Neuronal stem cell (in vitro differentiated cells): ENCODE measurements around the gene MAGEH1. TPM values are rescaled to one million over a fixed set of nuclear protein-coding genes. Genes with fewer than 3 reads are reported as not detected.
A peak's percentile ranks its signal among the peaks of the same experiment; 100 is the strongest.
"Not testable (repeated sequence)": the region's sequence is repeated elsewhere in the genome, so short reads cannot be mapped to it uniquely, and the experiment has no call there.

ENCODE experiments used
- DNase-seq: peaks from one replicate; pipeline ENCODE4 v3.0.0-alpha.2; 2013; ENCODE audit warnings: low spot score
- H2AFZ ChIP-seq: one replicate; pipeline ENCODE4 v1.6.1; 2013; ENCODE audit warnings: mild to moderate bottlenecking, low read length, inconsistent platforms
- H2AK5ac ChIP-seq: 2 replicates; pipeline ENCODE4 v1.6.1; 2013; ENCODE audit warnings: low read depth, mild to moderate bottlenecking, inconsistent platforms, low read length, moderate library complexity, mixed read lengths
- H2BK120ac ChIP-seq: 2 replicates; pipeline ENCODE4 v1.6.1; 2013; ENCODE audit warnings: low read depth, mild to moderate bottlenecking, inconsistent platforms, low read length, moderate library complexity, mixed read lengths
- H2BK12ac ChIP-seq: one replicate; pipeline ENCODE4 v1.6.1; 2013; ENCODE audit warnings: low read length, inconsistent platforms
- H2BK15ac ChIP-seq: 2 replicates; pipeline ENCODE4 v1.6.1; 2013; ENCODE audit warnings: mild to moderate bottlenecking, low read length, inconsistent platforms, mixed read lengths
- H2BK5ac ChIP-seq: one replicate; pipeline ENCODE4 v1.6.1; 2013; ENCODE audit warnings: inconsistent platforms, mild to moderate bottlenecking, low read length, moderate library complexity
- H3K14ac ChIP-seq: one replicate; pipeline ENCODE4 v1.6.1; 2013; ENCODE audit warnings: low read length, inconsistent platforms
- H3K18ac ChIP-seq: 2 replicates; pipeline ENCODE4 v1.6.1; 2013; ENCODE audit warnings: low read length, inconsistent platforms
- H3K23ac ChIP-seq: 2 replicates; pipeline ENCODE4 v1.6.1; 2013; ENCODE audit warnings: low read depth, mild to moderate bottlenecking, mixed read lengths, low read length, inconsistent platforms; ENCODE audit not compliant: poor library complexity
- H3K27ac ChIP-seq: replicated peaks from 3 replicates; pipeline ENCODE4 v1.5.1; 2013; ENCODE audit warnings: low read length, inconsistent platforms
- H3K27me3 ChIP-seq, 3 experiments: 2 replicates each; pipeline ENCODE4 v1.6.1; 2013; ENCODE audit warnings: low read length in 3 of 3, mild to moderate bottlenecking in 2 of 3, inconsistent platforms in 1 of 3, low read depth in 1 of 3, mixed read lengths in 1 of 3, moderate library complexity in 1 of 3; ENCODE audit not compliant: control insufficient read depth in 3 of 3, insufficient read depth in 3 of 3
- H3K36me3 ChIP-seq, 2 donors: replicated peaks in 1 of 2; 2 replicates each; pipeline ENCODE4 v1.6.1; 2013; ENCODE audit warnings: low read length in 2 of 2; ENCODE audit not compliant: control insufficient read depth in 2 of 2, insufficient read depth in 2 of 2
- H3K4ac ChIP-seq: 2 replicates; pipeline ENCODE4 v1.6.1; 2013; ENCODE audit warnings: inconsistent platforms, mild to moderate bottlenecking, low read length, moderate library complexity
- H3K4me1 ChIP-seq, 2 donors: 1 replicate in 1 of 2; 2 replicates in 1 of 2; pipeline ENCODE4 v1.6.1; 2013; ENCODE audit warnings: low read length in 2 of 2, low read depth in 1 of 2; ENCODE audit not compliant: control insufficient read depth in 2 of 2, insufficient read depth in 1 of 2
- H3K4me2 ChIP-seq: one replicate; pipeline ENCODE4 v1.6.1; 2013; ENCODE audit warnings: mild to moderate bottlenecking, low read length, inconsistent platforms; ENCODE audit not compliant: insufficient read depth, poor library complexity, severe bottlenecking
- H3K4me3 ChIP-seq, 2 donors: 2 replicates each; pipeline ENCODE4 v1.5.1; 2013; ENCODE audit warnings: low read length in 2 of 2, mild to moderate bottlenecking in 2 of 2, inconsistent platforms in 1 of 2, moderate library complexity in 1 of 2
- H3K79me1 ChIP-seq: one replicate; pipeline ENCODE4 v1.6.1; 2013; ENCODE audit warnings: low read depth, mild to moderate bottlenecking, inconsistent platforms, low read length, moderate library complexity
- H3K9ac ChIP-seq: one replicate; pipeline ENCODE4 v1.6.1; 2013; ENCODE audit warnings: mild to moderate bottlenecking, low read depth, low read length, inconsistent platforms; ENCODE audit not compliant: poor library complexity
- H3K9me3 ChIP-seq, 2 donors: replicated peaks in 1 of 2; 2 replicates each; pipeline versions ENCODE3 to v1.6.1; 2013; ENCODE audit warnings: low read length in 2 of 2, mild to moderate bottlenecking in 2 of 2, inconsistent platforms in 1 of 2, low read depth in 1 of 2, mixed read lengths in 1 of 2, moderate library complexity in 1 of 2; ENCODE audit not compliant: control insufficient read depth in 2 of 2, insufficient read depth in 1 of 2
- H4K8ac ChIP-seq: one replicate; pipeline ENCODE4 v1.6.1; 2013; ENCODE audit warnings: low read depth, mild to moderate bottlenecking, inconsistent platforms, low read length, moderate library complexity
- H4K91ac ChIP-seq: one replicate; pipeline ENCODE4 v1.6.1; 2013; ENCODE audit warnings: low read length, low read depth, mild to moderate bottlenecking, inconsistent platforms; ENCODE audit not compliant: poor library complexity
- WGBS, 2 donors: extraction: QIAGEN DNeasy Blood & Tissue Kit; methylation state at CpG; one replicate each; pipeline ENCODE4 v1.1.7; 2013; ENCODE audit warnings: missing lambda C conversion rate in 2 of 2, mixed read lengths in 1 of 2; ENCODE audit not compliant: insufficient read length in 2 of 2, insufficient replicate concordance in 1 of 2; ENCODE audit errors: extremely low coverage in 2 of 2; 5-methylcytosine and 5-hydroxymethylcytosine counted together
- polyA plus RNA-seq, 2 experiments: library from polyadenylated mRNA; stranded (reverse); fragments of 200-250 nt; gene quantifications; one replicate each; pipeline ENCODE4 v1.2.3, GENCODE V29; 2013

The MAGEH1 gene, protein sequence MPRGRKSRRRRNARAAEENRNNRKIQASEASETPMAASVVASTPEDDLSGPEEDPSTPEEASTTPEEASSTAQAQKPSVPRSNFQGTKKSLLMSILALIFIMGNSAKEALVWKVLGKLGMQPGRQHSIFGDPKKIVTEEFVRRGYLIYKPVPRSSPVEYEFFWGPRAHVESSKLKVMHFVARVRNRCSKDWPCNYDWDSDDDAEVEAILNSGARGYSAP
- polyA plus RNA-seq (2013, experiment 1 of 2): 35.4 TPM
- 35.3 TPM for polyA plus RNA-seq (2013, experiment 2 of 2)

- no peak within 1 kb of the TSS for H2BK120ac ChIP-seq
- no peak within 1 kb of the TSS for H2BK15ac ChIP-seq
- H2AK5ac ChIP-seq: no peak within 1 kb of the TSS
- peak within 1 kb of the TSS; percentile 65 for H4K8ac ChIP-seq
- no peak within 1 kb of the TSS for H3K4ac ChIP-seq
- H3K4me2 ChIP-seq: peak within 1 kb of the TSS; percentile 62
- H2BK5ac ChIP-seq: no peak within 1 kb of the TSS
- H3K23ac ChIP-seq: no peak within 1 kb of the TSS
- H3K9ac ChIP-seq: peak within 1 kb of the TSS; percentile 21
- H3K14ac ChIP-seq: no peak within 1 kb of the TSS
- no peaks in the 10 kb centered on the region for H3K4me1 ChIP-seq
- WGBS, 2 donors: no CpG with 5 or more reads among the region's 43 CpGs
- H3K79me1 ChIP-seq: no peaks in the 10 kb centered on the region
- peak within 1 kb of the TSS in 1 of 2 donors; percentile 90 for H3K4me3 ChIP-seq
- no peak within 1 kb of the TSS for H2AFZ ChIP-seq
- H3K36me3 ChIP-seq: no peaks in the 10 kb centered on the region
- H3K27me3 ChIP-seq: no peaks in the 10 kb centered on the region
- H3K18ac ChIP-seq: peak within 1 kb of the TSS; percentile 76
- H3K27ac ChIP-seq: peak within 1 kb of the TSS; percentile 56
- no peak within 1 kb of the TSS for H2BK12ac ChIP-seq
- peak; percentile 49 for DNase-seq
- no peaks in the 10 kb centered on the region for H3K9me3 ChIP-seq
- no peak within 1 kb of the TSS for H4K91ac ChIP-seq
Measured at GRCh38 chrX:55451990-55452832, at the start of gene MAGEH1. Gene MAGEH1 (plus strand): TSS chrX:55452127. CDS start chrX:55452375, 248 bp downstream.

DNA sequence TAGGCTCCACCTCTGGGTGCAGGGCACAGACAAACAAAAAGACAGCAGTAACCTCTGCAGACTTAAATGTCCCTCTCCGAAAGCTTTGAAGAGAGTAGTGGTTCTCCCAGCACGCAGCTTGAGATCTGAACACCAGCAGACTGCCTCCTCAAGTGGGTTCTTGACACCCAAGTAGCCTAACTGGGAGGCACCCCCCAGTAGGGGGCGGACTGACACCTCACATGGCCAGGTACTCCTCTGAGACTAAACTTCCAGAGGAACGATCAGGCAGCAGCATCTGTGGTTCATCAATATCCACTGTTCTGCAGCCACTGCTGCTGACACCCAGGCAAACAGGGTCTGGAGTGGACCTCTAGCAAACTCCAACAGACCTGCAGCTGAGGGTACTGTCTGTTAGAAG lies 24.8 kb upstream of the MAGEH1 start:
- H2BK12ac ChIP-seq, H3K27ac ChIP-seq, H3K4me2 ChIP-seq, H3K36me3 ChIP-seq, H3K4me1 ChIP-seq, H2AFZ ChIP-seq, H2BK120ac ChIP-seq, H2AK5ac ChIP-seq, DNase-seq, H4K8ac ChIP-seq, H3K9ac ChIP-seq, H3K4me3 ChIP-seq, H3K18ac ChIP-seq, H3K23ac ChIP-seq, H4K91ac ChIP-seq, H2BK5ac ChIP-seq, H3K27me3 ChIP-seq, H3K79me1 ChIP-seq, H3K14ac ChIP-seq, H3K4ac ChIP-seq, H2BK15ac ChIP-seq, H3K9me3 ChIP-seq: not testable (repeated sequence)
- no CpG with 5 or more reads among the region's 4 CpGs for WGBS, 2 donors

- H4K91ac ChIP-seq, H3K27me3 ChIP-seq, H2BK15ac ChIP-seq, H3K4me2 ChIP-seq, H3K9me3 ChIP-seq, H3K36me3 ChIP-seq, H2BK12ac ChIP-seq, H2AFZ ChIP-seq, H3K14ac ChIP-seq, H4K8ac ChIP-seq, H3K23ac ChIP-seq, H3K4me1 ChIP-seq, H3K79me1 ChIP-seq, DNase-seq, H2AK5ac ChIP-seq, H3K18ac ChIP-seq, H3K27ac ChIP-seq, H2BK120ac ChIP-seq, H3K9ac ChIP-seq, H2BK5ac ChIP-seq, H3K4ac ChIP-seq, H3K4me3 ChIP-seq: not testable (repeated sequence)
- WGBS, 2 donors: no CpG with 5 or more reads among the region's 5 CpGs
Measured at GRCh38 chrX:55443468-55443867, 8.5 kb upstream of the MAGEH1 start.

DNA sequence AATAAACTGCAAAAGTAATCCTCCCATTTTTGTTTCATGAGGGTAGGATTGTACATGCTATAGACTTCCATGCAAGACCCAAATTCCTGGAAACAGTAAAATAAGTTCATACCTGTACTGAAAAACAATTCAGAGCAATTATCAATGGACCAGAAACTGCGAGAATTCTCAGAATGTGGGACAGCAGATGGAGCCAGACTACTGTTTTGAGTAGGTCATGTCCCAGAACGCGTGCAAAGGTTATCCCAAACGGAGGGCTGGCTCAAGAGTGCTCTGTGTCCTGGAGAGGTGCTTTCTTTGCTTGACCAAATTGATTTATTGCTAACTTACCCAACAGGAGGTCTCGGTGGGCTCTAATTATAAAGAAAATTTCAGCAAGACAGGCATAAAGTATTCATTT lies 1.7 kb upstream of the MAGEH1 start:
- no peaks in the 10 kb centered on the region for H3K79me1 ChIP-seq
- no peaks in the 10 kb centered on the region for H3K36me3 ChIP-seq
- H2BK5ac ChIP-seq: no peak overlapping the region
- no peak overlapping the region for H2AK5ac ChIP-seq
- H3K27ac ChIP-seq: no peak overlapping the region
- no peak overlapping the region for H2AFZ ChIP-seq
- H3K4me3 ChIP-seq: no peak overlapping the region
- no peak overlapping the region for H3K4ac ChIP-seq
- H3K23ac ChIP-seq: no peak overlapping the region
- H3K27me3 ChIP-seq: no peaks in the 10 kb centered on the region
- H3K4me2 ChIP-seq: no peak overlapping the region
- H3K4me1 ChIP-seq: no peaks in the 10 kb centered on the region
- H3K14ac ChIP-seq: no peak overlapping the region
- H3K9me3 ChIP-seq: no peaks in the 10 kb centered on the region
- H4K91ac ChIP-seq: no peak overlapping the region
- WGBS, 2 donors: no CpG with 5 or more reads among the region's 5 CpGs
- no peak for DNase-seq
- no peak overlapping the region for H3K9ac ChIP-seq
- H3K18ac ChIP-seq: no peak overlapping the region
- no peak overlapping the region for H4K8ac ChIP-seq
- no peak overlapping the region for H2BK12ac ChIP-seq
- no peak overlapping the region for H2BK15ac ChIP-seq
- no peak overlapping the region for H2BK120ac ChIP-seq
